GM19468 (cell line): Measurements from ENCODE around the gene GBA2.

Source experiments
- ATAC-seq: cut with Tn5 transposase; IDR thresholded peaks from one replicate; pipeline ENCODE4 v1.9.1; 2021; ENCODE audit warnings: mild to moderate bottlenecking, moderate library complexity, moderate number of reproducible peaks; ENCODE audit not compliant: unreplicated experiment; ENCODE audit errors: extremely low read depth

GBA2 gene

GRCh38 chr9:35698231-35698630 lies 50.8 kb downstream of the GBA2 start:
- ATAC-seq = no peak

- ATAC-seq = no peak
These were observed 51.5 kb downstream of the GBA2 start for GRCh38 chr9:35697486-35697885.

GRCh38 chr9:35696520-35697215 lies 52.4 kb downstream of the GBA2 start:
- ATAC-seq = no peak

- no peak for ATAC-seq
These were observed 53.1 kb downstream of the GBA2 start for GRCh38 chr9:35695943-35696401.

GRCh38 chr9:35691757-35692301 lies 57.2 kb downstream of the GBA2 start:
- no peak for ATAC-seq

GRCh38 chr9:35691334-35691650 lies 57.7 kb downstream of the GBA2 start:
- ATAC-seq = no peak

GRCh38 chr9:35690614-35691333 lies 58.3 kb downstream of the GBA2 start:
- ATAC-seq = no peak

GRCh38 chr9:35690294-35690613 lies 58.8 kb downstream of the GBA2 start:
- ATAC-seq = no peak

- no peak for ATAC-seq
These were observed 59.3 kb downstream of the GBA2 start, which contains the start of gene TPM2 for GRCh38 chr9:35689542-35690293. TSS of gene TPM2 (minus strand) at chr9:35689925. CDS start at chr9:35689817, 108 bp downstream.

GRCh38 chr9:35688558-35689541 lies 60.2 kb downstream of the GBA2 start:
- no peak for ATAC-seq

GRCh38 chr9:35687972-35688557 lies 61.0 kb downstream of the GBA2 start:
- ATAC-seq = no peak

GRCh38 chr9:35687306-35687705 lies 61.7 kb downstream of the GBA2 start:
- no peak for ATAC-seq
